Keratinocyte (primary cell): ENCODE data around the gene BRICD5. TPM values are rescaled to one million over a fixed set of nuclear protein-coding genes. Genes with fewer than 3 reads are reported as not detected.

Source experiments
- DNase-seq: peaks from one replicate; pipeline ENCODE4 v3.0.0-alpha.2; 2011; ENCODE audit warnings: low read depth, missing footprints, low spot score
- FAIRE-seq: peaks from 2 replicates; lab custom pipeline; 2011; peaks lifted over from hg19 to GRCh38; lab: Jason Lieb, UNC
- H2AFZ ChIP-seq: 2 replicates; pipeline ENCODE4 v1.6.0; 2012; ENCODE audit warnings: low read length, control low read depth, inconsistent platforms; ENCODE audit not compliant: control insufficient read depth
- H3K27ac ChIP-seq: 2 replicates; pipeline ENCODE4 v1.5.1; 2011; ENCODE audit warnings: low read length; ENCODE audit not compliant: control insufficient read depth, insufficient read depth
- H3K27me3 ChIP-seq: 3 replicates; pipeline ENCODE4 v1.6.0; 2011; ENCODE audit warnings: low read length; ENCODE audit not compliant: control insufficient read depth, insufficient read depth; ENCODE audit errors: extremely low read depth
- H3K36me3 ChIP-seq, 2 experiments: 2 replicates in 1 of 2; 3 replicates in 1 of 2; pipeline ENCODE4 v1.5.1; 2011; ENCODE audit warnings: low read length in 2 of 2, mild to moderate bottlenecking in 1 of 2; ENCODE audit not compliant: control insufficient read depth in 2 of 2, insufficient read depth in 2 of 2; ENCODE audit errors: extremely low read depth in 1 of 2
- H3K4me1 ChIP-seq: 3 replicates; pipeline ENCODE4 v1.5.1; 2011; ENCODE audit warnings: low read length; ENCODE audit not compliant: control insufficient read depth, insufficient read depth; ENCODE audit errors: extremely low read depth
- H3K4me2 ChIP-seq: 3 replicates; pipeline ENCODE4 v1.6.0; 2011; ENCODE audit warnings: low read depth, low read length; ENCODE audit not compliant: control insufficient read depth, insufficient read depth; ENCODE audit errors: extremely low read depth
- H3K4me3 ChIP-seq, 3 experiments: fragments of 200-600 bp in 1 of 3; sonication (generic) in 1 of 3; 2 replicates in 2 of 3; 3 replicates in 1 of 3; pipeline ENCODE4 v1.5.1; 2011 to 2016; ENCODE audit warnings: low read length in 3 of 3, mild to moderate bottlenecking in 3 of 3, control low read depth in 2 of 3, inconsistent platforms in 1 of 3, low read depth in 1 of 3, mixed read lengths in 1 of 3, mixed run types in 1 of 3, moderate library complexity in 1 of 3; ENCODE audit not compliant: control insufficient read depth in 2 of 3, insufficient read depth in 2 of 3; ENCODE audit errors: extremely low read depth in 1 of 3
- H3K79me2 ChIP-seq: 2 replicates; pipeline ENCODE4 v1.6.0; 2012; ENCODE audit warnings: low read length; ENCODE audit not compliant: control insufficient read depth, insufficient read depth
- H3K9ac ChIP-seq: 3 replicates; pipeline ENCODE4 v1.6.0; 2011; ENCODE audit warnings: low read length; ENCODE audit not compliant: control insufficient read depth, insufficient read depth; ENCODE audit errors: extremely low read depth
- H3K9me1 ChIP-seq: 3 replicates; pipeline ENCODE4 v1.6.0; 2011; ENCODE audit warnings: low read length; ENCODE audit not compliant: control insufficient read depth, insufficient read depth; ENCODE audit errors: extremely low read depth
- H3K9me3 ChIP-seq: 2 replicates; pipeline ENCODE4 v1.5.1; 2012; ENCODE audit warnings: low read depth, low read length; ENCODE audit not compliant: control insufficient read depth
- H4K20me1 ChIP-seq: 3 replicates; pipeline ENCODE4 v1.6.0; 2011; ENCODE audit warnings: low read length; ENCODE audit not compliant: control insufficient read depth, insufficient read depth; ENCODE audit errors: extremely low read depth
- CTCF ChIP-seq, 3 experiments: IDR thresholded peaks in 1 of 3; conservative IDR thresholded peaks in 1 of 3; optimal IDR thresholded peaks in 1 of 3; 2 replicates in 2 of 3; 3 replicates in 1 of 3; pipeline versions ENCODE3 to v1.5.1; 2011; ENCODE audit warnings: low read length in 3 of 3, mild to moderate bottlenecking in 3 of 3, moderate library complexity in 2 of 3, control low read depth in 1 of 3, inconsistent platforms in 1 of 3; ENCODE audit not compliant: insufficient read depth in 2 of 3; ENCODE audit errors: extremely low read depth in 1 of 3
- EZH2 ChIP-seq: IDR thresholded peaks from one replicate; pipeline ENCODE4 v1.6.1; 2012; ENCODE audit warnings: inconsistent platforms, mild to moderate bottlenecking, low read length, moderate library complexity
- dilution Hi-C: fragments of 300-500 bp; cut with MboI; formaldehyde crosslinking; loops from one replicate; pipeline ENCODE4 v1.7.0; 2020; ENCODE audit warnings: low sequenced_read_pairs; ENCODE audit not compliant: extremely low pct_ligation_motif_present
- polyA plus RNA-seq, 5 experiments: library from polyadenylated mRNA; depleted of rRNA in 3 of 5; stranded (reverse) in 3 of 5; stranded (forward) in 1 of 5; unstranded in 1 of 5; fragments of >200 nt; gene quantifications; 1 replicate in 1 of 5; 2 replicates in 3 of 5; 3 replicates in 1 of 5; pipeline versions ENCODE4 v1.2.1 to v1.2.3, GENCODE V29; 2011 to 2012; ENCODE audit warnings: missing spikeins in 2 of 5, low read depth in 1 of 5, low replicate concordance in 1 of 5

BRICD5 gene
- polyA plus RNA-seq, 1 donor (not counting 4 experiments of a cell fraction or from before 2014, with no cell fraction given) = 1.8 TPM

DNA sequence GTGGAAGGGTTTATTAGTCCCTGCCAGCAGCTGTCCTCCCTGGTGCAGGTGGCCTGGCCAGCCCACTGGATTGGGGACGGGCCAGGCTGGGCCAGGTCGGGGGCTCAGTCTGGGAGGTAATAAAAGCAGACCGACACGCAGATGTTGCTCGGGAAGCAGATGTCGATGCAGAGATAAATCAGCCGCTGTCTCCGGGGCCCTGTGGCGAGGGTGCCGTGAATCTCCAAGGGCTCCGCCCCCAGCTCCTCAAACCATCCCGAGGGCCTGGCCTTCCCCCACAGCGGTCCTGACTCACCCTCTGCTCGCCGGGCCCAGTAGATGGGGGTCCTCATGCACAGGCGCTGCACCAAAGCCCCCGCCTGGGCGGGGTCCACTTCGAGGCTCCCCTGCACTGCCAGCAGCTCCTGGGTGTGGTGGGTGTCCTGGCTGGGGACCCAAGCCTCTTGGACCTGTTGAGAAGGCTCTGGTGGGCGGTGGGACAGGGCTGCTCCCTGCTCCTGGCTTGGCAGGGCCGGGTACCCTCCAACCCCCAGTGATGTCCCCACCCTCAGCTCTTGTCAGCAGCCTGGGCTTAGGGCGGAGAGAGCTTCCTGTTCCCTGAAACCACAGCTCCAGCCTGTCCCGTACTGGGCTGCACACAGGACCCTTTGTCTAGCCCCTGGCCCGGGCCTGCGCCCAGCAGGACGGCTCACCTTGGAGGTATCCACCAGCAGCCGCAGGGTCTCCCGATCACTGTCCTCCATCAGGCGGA lies 1.2 kb downstream of the BRICD5 start:
- no peaks in the 10 kb centered on the region for H4K20me1 ChIP-seq
- no peaks in the 10 kb centered on the region for H3K9me1 ChIP-seq
- TF ChIP-seq EZH2 (no peak), CTCF (optimal IDR thresholded peaks at IDR 0.05 in 1 of 3, IDR thresholded peaks at IDR 0.05 in 1 of 3, conservative IDR thresholded peaks at IDR 0.05 in 1 of 3; ENCODE audit: extremely low read depth in 1 of 3, insufficient read depth in 2 of 3, low read length in 3 of 3) (no peak)
- dilution Hi-C loops = no loop called here
- H3K9ac ChIP-seq = no peak overlapping the region
- no peaks in the 10 kb centered on the region for H3K27me3 ChIP-seq
- H3K4me1 ChIP-seq = peaks cover 23% of the 10 kb centered on the region
- DNase-seq = no peak
- no peak overlapping the region for H3K4me3 ChIP-seq
- no peak overlapping the region for H3K27ac ChIP-seq
- no peaks in the 10 kb centered on the region for H3K9me3 ChIP-seq
- no peak overlapping the region for H2AFZ ChIP-seq
- H3K4me2 ChIP-seq = no peak overlapping the region
- peaks cover 26% of the 10 kb centered on the region for H3K79me2 ChIP-seq
- peaks cover 12 to 26% of the 10 kb centered on the region in 2 experiments for H3K36me3 ChIP-seq
- no peak for FAIRE-seq

GRCh38 chr16:2208772-2209171 lies 1.9 kb downstream of the BRICD5 start:
- Histone ChIP-seq H4K20me1 (no peaks in the 10 kb centered on the region), H3K9me1 (no peaks in the 10 kb centered on the region), H3K27ac (no peak overlapping the region), H3K36me3 (peaks cover 12 to 26% of the 10 kb centered on the region in 2 experiments), H3K79me2 (peaks cover 19% of the 10 kb centered on the region), H3K4me3 (no peak overlapping the region), H3K27me3 (no peaks in the 10 kb centered on the region), H3K4me1 (peaks cover 23% of the 10 kb centered on the region), H3K9ac (no peak overlapping the region), H3K4me2 (no peak overlapping the region), H2AFZ (no peak overlapping the region), H3K9me3 (no peaks in the 10 kb centered on the region)
- TF ChIP-seq EZH2 = no peak
- no peak for TF ChIP-seq CTCF (optimal IDR thresholded peaks at IDR 0.05 in 1 of 3, IDR thresholded peaks at IDR 0.05 in 1 of 3, conservative IDR thresholded peaks at IDR 0.05 in 1 of 3; ENCODE audit: extremely low read depth in 1 of 3, insufficient read depth in 2 of 3, low read length in 3 of 3)
- no peak for FAIRE-seq
- DNase-seq = no peak
- dilution Hi-C loops = no loop called here
